ENCODE measurements around the gene LGALS9.

Gene LGALS9

GRCh38 chr17:27603421-27603770, 27.6 kb upstream of the LGALS9 start:
- DNase-seq (ENCODE audit: low spot score) = no peak

- no peak for DNase-seq (ENCODE audit: low spot score)
Measured at GRCh38 chr17:27603880-27604794, 26.9 kb upstream of the LGALS9 start.

GRCh38 chr17:27605409-27605808, 25.6 kb upstream of the LGALS9 start:
- DNase-seq (ENCODE audit: low spot score) = no peak

- DNase-seq (ENCODE audit: low spot score) = no peak
Measured at GRCh38 chr17:27607521-27608091, 23.4 kb upstream of the LGALS9 start.

- no peak for DNase-seq (ENCODE audit: low spot score)
Measured at GRCh38 chr17:27608328-27609230, 22.4 kb upstream of the LGALS9 start.

- no peak for DNase-seq (ENCODE audit: low spot score)
Measured at GRCh38 chr17:27609611-27610303, 21.2 kb upstream of the LGALS9 start.

- no peak for DNase-seq (ENCODE audit: low spot score)
Measured at GRCh38 chr17:27610304-27610677, 20.7 kb upstream of the LGALS9 start.

GRCh38 chr17:27612160-27612770, 18.7 kb upstream of the LGALS9 start:
- no peak for DNase-seq (ENCODE audit: low spot score)

- no peak for DNase-seq (ENCODE audit: low spot score)
Measured at GRCh38 chr17:27613433-27613832, 17.6 kb upstream of the LGALS9 start.

- no peak for DNase-seq (ENCODE audit: low spot score)
Measured at GRCh38 chr17:27615121-27615520, 15.9 kb upstream of the LGALS9 start.

GRCh38 chr17:27616414-27616813, 14.6 kb upstream of the LGALS9 start:
- no peak for DNase-seq (ENCODE audit: low spot score)

- DNase-seq (ENCODE audit: low spot score) = no peak
Measured at GRCh38 chr17:27618417-27618816, 12.6 kb upstream of the LGALS9 start.

GRCh38 chr17:27620721-27621120, 10.3 kb upstream of the LGALS9 start:
- no peak for DNase-seq (ENCODE audit: low spot score)

GRCh38 chr17:27621536-27621935, 9.5 kb upstream of the LGALS9 start:
- DNase-seq (ENCODE audit: low spot score) = peak; percentile 70

- no peak for DNase-seq (ENCODE audit: low spot score)
Measured at GRCh38 chr17:27621942-27622559, 8.9 kb upstream of the LGALS9 start.

GRCh38 chr17:27622986-27623385, 8.0 kb upstream of the LGALS9 start:
- DNase-seq (ENCODE audit: low spot score) = no peak

- no peak for DNase-seq (ENCODE audit: low spot score)
Measured at GRCh38 chr17:27623614-27624013, 7.4 kb upstream of the LGALS9 start.

- DNase-seq (ENCODE audit: low spot score) = no peak
Measured at GRCh38 chr17:27624539-27624938, 6.4 kb upstream of the LGALS9 start.

GRCh38 chr17:27625856-27626255, 5.1 kb upstream of the LGALS9 start:
- no peak for DNase-seq (ENCODE audit: low spot score)

GRCh38 chr17:27627514-27627913, 3.5 kb upstream of the LGALS9 start:
- no peak for DNase-seq (ENCODE audit: low spot score)

- no peak for DNase-seq (ENCODE audit: low spot score)
Measured at GRCh38 chr17:27628376-27628775, 2.6 kb upstream of the LGALS9 start.

Data from globus pallidus (tissue), 1 donor.